BE2C (cell line): ENCODE data around the gene PRR14L.
"Not testable (repeated sequence)": the region's sequence is repeated elsewhere in the genome, so short reads cannot be mapped to it uniquely, and the experiment has no call there.

ENCODE experiments used
- DNase-seq: peaks from one replicate; pipeline ENCODE4 v3.0.0-alpha.2; 2020
- H3K27me3 ChIP-seq: fragments of 250-450 bp; sonication (Bioruptor Pico); 2 replicates; pipeline ENCODE4 v1.5.1; 2020; ENCODE audit warnings: mild to moderate bottlenecking
- H3K36me3 ChIP-seq: fragments of 250-450 bp; sonication (Bioruptor Pico); 2 replicates; pipeline ENCODE4 v1.5.1; 2020; ENCODE audit warnings: mild to moderate bottlenecking
- H3K4me1 ChIP-seq: fragments of 250-450 bp; sonication (Bioruptor Pico); 2 replicates; pipeline ENCODE4 v1.5.1; 2020
- H3K4me3 ChIP-seq: 2 replicates; pipeline ENCODE4 v1.5.1; 2011; ENCODE audit warnings: low read depth, low read length
- H3K9me3 ChIP-seq: fragments of 250-450 bp; sonication (Bioruptor Pico); 2 replicates; pipeline ENCODE4 v1.5.1; 2020
- TF ChIP-seq, protein P1 (sequence below): IDR thresholded peaks from 2 replicates; pipeline ENCODE4 v1.5.1; 2012; ENCODE audit warnings: mild to moderate bottlenecking, low read depth, low read length

PRR14L gene

DNA sequence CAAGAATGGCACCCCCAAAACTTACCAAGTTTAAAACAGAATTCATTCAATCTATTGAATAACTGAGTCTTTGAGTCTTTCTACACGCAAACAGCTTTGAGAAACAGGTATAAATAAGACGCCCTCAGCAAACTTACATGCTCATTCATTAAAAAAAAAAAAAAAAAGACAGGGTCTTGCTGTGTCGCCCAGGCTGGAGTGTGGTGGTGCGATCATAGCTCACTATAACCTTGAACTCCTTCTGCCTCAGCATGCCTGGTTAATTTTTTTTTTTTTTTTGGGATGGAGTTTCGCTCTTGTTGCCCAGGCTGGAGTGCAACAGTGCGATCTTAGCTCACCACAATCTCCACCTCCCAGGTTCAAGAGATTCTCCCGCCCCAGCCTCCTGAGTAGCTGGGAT, 6.1 kb downstream of the PRR14L start:
- no peak for DNase-seq
- Histone ChIP-seq H3K4me1 (no peaks in the 10 kb centered on the region), H3K27me3 (no peaks in the 10 kb centered on the region), H3K9me3 (no peaks in the 10 kb centered on the region), H3K36me3 (peaks cover 20% of the 10 kb centered on the region), H3K4me3 (no peak overlapping the region)
- TF ChIP-seq, protein P1, sequence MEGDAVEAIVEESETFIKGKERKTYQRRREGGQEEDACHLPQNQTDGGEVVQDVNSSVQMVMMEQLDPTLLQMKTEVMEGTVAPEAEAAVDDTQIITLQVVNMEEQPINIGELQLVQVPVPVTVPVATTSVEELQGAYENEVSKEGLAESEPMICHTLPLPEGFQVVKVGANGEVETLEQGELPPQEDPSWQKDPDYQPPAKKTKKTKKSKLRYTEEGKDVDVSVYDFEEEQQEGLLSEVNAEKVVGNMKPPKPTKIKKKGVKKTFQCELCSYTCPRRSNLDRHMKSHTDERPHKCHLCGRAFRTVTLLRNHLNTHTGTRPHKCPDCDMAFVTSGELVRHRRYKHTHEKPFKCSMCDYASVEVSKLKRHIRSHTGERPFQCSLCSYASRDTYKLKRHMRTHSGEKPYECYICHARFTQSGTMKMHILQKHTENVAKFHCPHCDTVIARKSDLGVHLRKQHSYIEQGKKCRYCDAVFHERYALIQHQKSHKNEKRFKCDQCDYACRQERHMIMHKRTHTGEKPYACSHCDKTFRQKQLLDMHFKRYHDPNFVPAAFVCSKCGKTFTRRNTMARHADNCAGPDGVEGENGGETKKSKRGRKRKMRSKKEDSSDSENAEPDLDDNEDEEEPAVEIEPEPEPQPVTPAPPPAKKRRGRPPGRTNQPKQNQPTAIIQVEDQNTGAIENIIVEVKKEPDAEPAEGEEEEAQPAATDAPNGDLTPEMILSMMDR: no peak

GRCh38 chr22:31742682-31743081, 7.2 kb downstream of the PRR14L start:
- Histone ChIP-seq H3K4me3 (no peak overlapping the region), H3K36me3 (peaks cover 28% of the 10 kb centered on the region), H3K9me3 (no peaks in the 10 kb centered on the region), H3K4me1 (no peaks in the 10 kb centered on the region; the same call in 1 of the 2 replicates), H3K27me3 (no peaks in the 10 kb centered on the region)
- DNase-seq: no peak
- TF ChIP-seq, protein P1: no peak

- no peaks in the 10 kb centered on the region; the same call in 1 of the 2 replicates for H3K4me1 ChIP-seq
- no peaks in the 10 kb centered on the region for H3K27me3 ChIP-seq
- H3K36me3 ChIP-seq: peaks cover 28% of the 10 kb centered on the region
- no peaks in the 10 kb centered on the region for H3K9me3 ChIP-seq
- no peak for DNase-seq
- H3K4me3 ChIP-seq: no peak overlapping the region
- TF ChIP-seq, protein P1: no peak
Measured at GRCh38 chr22:31742115-31742514, 7.8 kb downstream of the PRR14L start.

DNA sequence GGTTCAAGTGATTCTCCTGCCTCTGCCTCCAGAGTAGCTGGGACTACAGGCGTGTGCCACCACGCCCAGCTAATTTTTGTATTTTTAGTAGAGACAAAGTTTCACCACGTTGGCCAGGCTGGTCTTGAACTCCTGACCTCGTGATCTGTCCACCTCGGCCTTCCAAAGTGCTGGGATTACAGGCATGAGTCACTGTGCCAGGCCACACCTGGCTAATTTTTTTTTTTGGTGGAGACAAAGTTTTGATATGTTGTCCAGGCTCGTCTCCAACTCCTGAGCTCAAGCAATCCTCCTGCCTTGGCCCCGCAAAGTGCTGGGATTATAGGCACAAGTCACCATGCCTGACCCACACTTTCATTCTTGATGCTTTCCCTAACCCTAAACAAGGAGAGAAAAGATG, 9.6 kb downstream of the PRR14L start:
- not testable (repeated sequence) for H3K4me1 ChIP-seq, H3K9me3 ChIP-seq, DNase-seq, H3K27me3 ChIP-seq, H3K4me3 ChIP-seq
- peaks cover 24% of the 10 kb centered on the region for H3K36me3 ChIP-seq

DNA sequence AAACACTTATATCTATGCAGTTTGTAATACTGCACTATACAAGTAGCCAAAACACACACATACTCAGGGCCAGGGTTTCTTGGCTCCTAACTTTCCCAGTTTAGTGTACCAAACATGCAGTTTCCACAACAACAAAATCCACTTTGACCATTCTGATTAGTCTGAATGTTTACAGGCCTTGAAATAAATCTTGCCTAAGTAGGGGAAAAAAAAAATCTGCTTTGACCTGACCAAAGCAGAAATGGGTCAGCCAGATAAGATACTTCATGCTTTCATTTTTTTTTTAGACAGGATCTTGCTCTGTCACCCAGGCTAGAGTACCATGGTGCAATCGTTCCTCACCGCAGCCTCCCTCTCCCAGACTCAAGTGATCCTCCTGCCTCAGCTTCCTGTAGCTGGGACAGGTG, 10.1 kb downstream of the PRR14L start:
- no peaks in the 10 kb centered on the region for H3K9me3 ChIP-seq
- TF ChIP-seq, protein P1: no peak
- peaks cover 3% of the 10 kb centered on the region for H3K4me1 ChIP-seq
- no peak for DNase-seq
- no peak overlapping the region for H3K4me3 ChIP-seq
- H3K27me3 ChIP-seq: no peaks in the 10 kb centered on the region
- H3K36me3 ChIP-seq: peaks cover 27% of the 10 kb centered on the region

- Histone ChIP-seq H3K4me1 (peaks cover 3% of the 10 kb centered on the region), H3K9me3 (no peaks in the 10 kb centered on the region), H3K36me3 (peaks cover 36% of the 10 kb centered on the region), H3K4me3 (no peak overlapping the region), H3K27me3 (no peaks in the 10 kb centered on the region)
- DNase-seq: no peak
- TF ChIP-seq, protein P1: 0 out of 2 replicates have a peak, but pooled peaks have one; percentile 3
Measured at GRCh38 chr22:31738566-31738965, 11.4 kb downstream of the PRR14L start.

DNA sequence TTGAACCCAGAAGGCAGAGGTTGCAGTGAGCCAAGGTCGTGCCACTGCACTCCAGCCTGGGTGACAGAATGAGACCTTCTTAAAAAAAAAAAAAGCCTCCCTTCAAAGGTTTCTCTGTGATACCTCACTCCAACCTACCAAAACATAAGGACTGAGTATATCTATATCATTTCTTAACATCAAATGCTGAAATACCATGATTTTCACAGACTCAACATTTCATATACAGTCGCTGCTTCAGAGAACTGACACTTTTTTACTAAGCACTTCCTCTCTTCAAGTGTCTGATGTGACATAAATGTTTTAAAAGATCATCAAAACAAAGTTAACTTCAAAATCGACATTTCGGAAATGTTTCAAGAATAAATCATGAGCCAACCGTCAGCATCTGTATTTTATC, 12.0 kb downstream of the PRR14L start:
- no peak overlapping the region for H3K4me3 ChIP-seq
- DNase-seq: no peak
- no peaks in the 10 kb centered on the region for H3K9me3 ChIP-seq
- H3K36me3 ChIP-seq: peaks cover 34% of the 10 kb centered on the region
- TF ChIP-seq, protein P1: no peak
- H3K4me1 ChIP-seq: peaks cover 3% of the 10 kb centered on the region
- no peaks in the 10 kb centered on the region for H3K27me3 ChIP-seq
